Thyroid gland (tissue), 4 donors: ENCODE data around the gene OPN3.

Experiments used
- POLR2A ChIP-seq, 2 donors: fragments of 450-650 bp; IDR thresholded peaks; one replicate each; pipeline ENCODE4 v1.6.1; 2017; ENCODE audit warnings: antibody characterized with exemption in 2 of 2, mild to moderate bottlenecking in 2 of 2, moderate library complexity in 1 of 2
- TF ChIP-seq, protein P1 (sequence below), 6 experiments: fragments of 200-600 bp in 3 of 6; fragments of 450-650 bp in 3 of 6; sonication (generic) in 3 of 6; IDR thresholded peaks; one replicate each; pipeline ENCODE4 v1.5.1; 2016 to 2019; ENCODE audit warnings: antibody characterized with exemption in 6 of 6, mild to moderate bottlenecking in 2 of 6, inconsistent platforms in 1 of 6, moderate library complexity in 1 of 6

DNA sequence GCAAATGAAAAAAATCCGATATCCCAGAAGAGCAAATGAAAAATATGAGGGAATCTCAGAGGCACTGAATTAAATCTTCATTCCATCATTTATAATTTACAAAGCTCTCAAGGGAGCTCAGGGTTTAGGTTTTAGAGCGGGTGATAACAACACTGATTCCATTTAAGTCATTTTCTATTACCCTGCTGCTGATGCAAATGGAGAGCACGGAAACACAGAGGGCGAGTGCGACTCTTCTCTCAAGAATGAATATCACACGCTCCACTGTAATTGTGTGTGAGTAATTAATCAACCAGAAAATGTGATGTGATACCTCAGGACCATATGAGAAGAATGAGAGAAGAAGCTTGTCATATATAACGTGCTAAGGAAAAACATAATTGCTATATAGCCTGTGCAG lies 22.7 kb downstream of the OPN3 start:
- no peak for TF ChIP-seq POLR2A (IDR thresholded peaks at IDR 0.05)
- TF ChIP-seq, protein P1, sequence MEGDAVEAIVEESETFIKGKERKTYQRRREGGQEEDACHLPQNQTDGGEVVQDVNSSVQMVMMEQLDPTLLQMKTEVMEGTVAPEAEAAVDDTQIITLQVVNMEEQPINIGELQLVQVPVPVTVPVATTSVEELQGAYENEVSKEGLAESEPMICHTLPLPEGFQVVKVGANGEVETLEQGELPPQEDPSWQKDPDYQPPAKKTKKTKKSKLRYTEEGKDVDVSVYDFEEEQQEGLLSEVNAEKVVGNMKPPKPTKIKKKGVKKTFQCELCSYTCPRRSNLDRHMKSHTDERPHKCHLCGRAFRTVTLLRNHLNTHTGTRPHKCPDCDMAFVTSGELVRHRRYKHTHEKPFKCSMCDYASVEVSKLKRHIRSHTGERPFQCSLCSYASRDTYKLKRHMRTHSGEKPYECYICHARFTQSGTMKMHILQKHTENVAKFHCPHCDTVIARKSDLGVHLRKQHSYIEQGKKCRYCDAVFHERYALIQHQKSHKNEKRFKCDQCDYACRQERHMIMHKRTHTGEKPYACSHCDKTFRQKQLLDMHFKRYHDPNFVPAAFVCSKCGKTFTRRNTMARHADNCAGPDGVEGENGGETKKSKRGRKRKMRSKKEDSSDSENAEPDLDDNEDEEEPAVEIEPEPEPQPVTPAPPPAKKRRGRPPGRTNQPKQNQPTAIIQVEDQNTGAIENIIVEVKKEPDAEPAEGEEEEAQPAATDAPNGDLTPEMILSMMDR (IDR thresholded peaks at IDR 0.05): no peak
